Hematopoietic multipotent progenitor cell treated with erythropoietin and hydrocortisone succinate and interleukin-3 and kit ligand, for 17 days (in vitro differentiated cells): ENCODE measurements around the gene GBA2.

ENCODE experiments used
- DNase-seq: peaks from one replicate; pipeline ENCODE4 v3.0.0-alpha.2; 2015; ENCODE audit warnings: low spot score

GBA2 gene

GRCh38 chr9:35690614-35691333 lies 58.3 kb downstream of the GBA2 start:
- no peak for DNase-seq

GRCh38 chr9:35690294-35690613 lies 58.8 kb downstream of the GBA2 start:
- no peak for DNase-seq

- no peak for DNase-seq
Observed at GRCh38 chr9:35689542-35690293, 59.3 kb downstream of the GBA2 start, which contains the start of gene TPM2. Gene TPM2, minus strand, starts transcription at chr9:35689925. Its CDS starts 108 bp downstream, at chr9:35689817.

- no peak for DNase-seq
Observed at GRCh38 chr9:35688558-35689541, 60.2 kb downstream of the GBA2 start.

DNA sequence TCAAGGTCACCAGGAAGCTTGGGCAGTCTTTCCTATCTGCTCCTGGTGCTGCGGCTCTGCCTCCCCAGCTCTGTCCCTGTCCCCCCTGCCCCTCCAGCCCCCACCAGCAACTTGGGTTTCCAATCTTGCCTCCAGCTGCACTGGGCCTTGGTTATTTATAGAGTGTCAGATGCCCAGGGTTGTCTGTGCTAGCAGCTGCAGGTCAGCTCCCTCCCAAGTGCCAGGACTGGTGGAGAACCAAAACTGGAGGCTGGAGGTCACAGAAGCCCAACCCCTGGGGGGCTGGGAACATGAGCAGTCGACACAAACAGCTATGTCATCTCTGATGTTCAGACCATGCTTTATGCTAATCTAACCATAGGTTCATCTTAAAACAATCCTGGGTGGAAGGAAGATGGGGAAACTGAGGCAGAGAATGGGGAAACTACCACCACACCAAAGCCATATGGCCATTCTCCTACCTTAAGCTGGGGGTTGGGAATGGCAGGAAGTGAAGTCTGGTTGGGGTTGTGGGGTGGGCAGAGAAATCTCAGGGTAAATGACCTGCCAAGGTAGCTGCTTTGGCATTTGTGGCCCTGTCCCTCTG lies 61.0 kb downstream of the GBA2 start:
- DNase-seq = no peak

GRCh38 chr9:35687306-35687705 lies 61.7 kb downstream of the GBA2 start:
- no peak for DNase-seq
